Natural killer cell treated with Interleukin-12 subunit alpha and Interleukin-12 subunit beta and Interleukin-15 and Interleukin-18, amount 100 ng/mL, for 72 hours (primary cell): ENCODE measurements around the gene KCNH3. TPM values are rescaled to one million over a fixed set of nuclear protein-coding genes. Genes with fewer than 3 reads are reported as not detected.

Source experiments
- ATAC-seq, 2 donors: fragments of 150-1000 bp; cut with Tn5 transposase in 1 of 2; sonication (Bioruptor Pico), chemical (Tn5 transposase) in 1 of 2; 2 replicates each; pipeline ENCODE4 v1.10.0; 2021
- DNase-seq: peaks from one replicate; pipeline ENCODE4 v3.0.0; 2022; ENCODE audit warnings: low spot score
- H3K27ac Mint-ChIP-seq, 2 donors: 1 replicate in 1 of 2; 2 replicates in 1 of 2; pipeline ENCODE4 v1.8.0; 2022; ENCODE audit warnings: mixed read lengths in 2 of 2, mild to moderate bottlenecking in 1 of 2, moderate library complexity in 1 of 2
- H3K27me3 Mint-ChIP-seq, 2 donors: 1 replicate in 1 of 2; 2 replicates in 1 of 2; pipeline ENCODE4 v1.8.0; 2022; ENCODE audit warnings: mixed read lengths in 2 of 2
- H3K36me3 Mint-ChIP-seq: one replicate; pipeline ENCODE4 v1.8.0; 2022; ENCODE audit warnings: mixed read lengths
- H3K4me1 Mint-ChIP-seq, 2 donors: 1 replicate in 1 of 2; 2 replicates in 1 of 2; pipeline ENCODE4 v1.8.0; 2022; ENCODE audit warnings: low read depth in 2 of 2, mixed read lengths in 2 of 2, mild to moderate bottlenecking in 1 of 2
- H3K4me3 Mint-ChIP-seq: one replicate; pipeline ENCODE4 v1.8.0; 2022; ENCODE audit warnings: mixed read lengths
- H3K9me3 Mint-ChIP-seq: 2 replicates; pipeline ENCODE4 v1.8.0; 2022; ENCODE audit warnings: mixed read lengths
- total RNA-seq, 2 donors: library from RNA; stranded (reverse); gene quantifications; one replicate each; pipeline ENCODE4 v1.2.3, GENCODE V29; 2022

KCNH3 gene
- total RNA-seq, 2 donors from 2014 or later = 0.50 to 0.70 TPM

- no peak for DNase-seq
- H3K4me1 Mint-ChIP-seq = peaks cover 0 to 10% of the 10 kb centered on the region in 2 donors
- H3K9me3 Mint-ChIP-seq = no peaks in the 10 kb centered on the region
- H3K36me3 Mint-ChIP-seq = no peaks in the 10 kb centered on the region
- no peak overlapping the region for H3K4me3 Mint-ChIP-seq
- no peak overlapping the region for H3K27ac Mint-ChIP-seq
- no peak for ATAC-seq
- H3K27me3 Mint-ChIP-seq = peaks cover 14 to 23% of the 10 kb centered on the region in 2 donors
Observed at GRCh38 chr12:49546481-49546880, 7.7 kb downstream of the KCNH3 start.

- Mint-ChIP-seq H3K4me1 (peaks cover 0 to 10% of the 10 kb centered on the region in 2 donors), H3K9me3 (no peaks in the 10 kb centered on the region), H3K36me3 (no peaks in the 10 kb centered on the region), H3K27me3 (peaks cover 14 to 22% of the 10 kb centered on the region in 2 donors), H3K4me3 (no peak overlapping the region), H3K27ac (no peak overlapping the region)
- no peak for DNase-seq
- ATAC-seq = no peak
Observed at GRCh38 chr12:49547090-49547690, 8.4 kb downstream of the KCNH3 start.

DNA sequence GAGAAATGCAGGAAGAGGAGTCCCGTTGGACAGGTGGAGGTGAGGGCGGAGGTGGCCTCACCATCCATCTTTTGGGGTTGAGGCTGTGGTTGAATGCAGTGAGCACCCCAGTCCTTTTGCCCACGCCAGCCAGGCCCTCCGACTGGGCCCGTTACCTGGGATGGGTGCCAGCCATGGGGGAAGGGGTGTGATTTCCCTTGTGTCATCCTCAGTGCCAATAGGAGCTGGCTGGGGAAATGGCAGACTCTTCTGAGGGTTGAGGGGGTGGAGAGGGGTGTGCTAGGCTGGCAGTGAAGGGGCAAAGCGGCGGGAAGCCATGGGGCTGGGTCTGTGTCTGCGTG lies 9.6 kb downstream of the KCNH3 start:
- DNase-seq (no peak), ATAC-seq (no peak)
- H3K27me3 Mint-ChIP-seq = peaks cover 14 to 19% of the 10 kb centered on the region in 2 donors
- H3K27ac Mint-ChIP-seq = no peak overlapping the region
- no peaks in the 10 kb centered on the region for H3K36me3 Mint-ChIP-seq
- peaks cover 0 to 10% of the 10 kb centered on the region in 2 donors for H3K4me1 Mint-ChIP-seq
- peak overlapping the region; percentile 39 for H3K4me3 Mint-ChIP-seq
- H3K9me3 Mint-ChIP-seq = no peaks in the 10 kb centered on the region

- no peak for DNase-seq
- peak; percentile 55 to 61 for ATAC-seq
- H3K9me3 Mint-ChIP-seq = no peaks in the 10 kb centered on the region
- H3K4me3 Mint-ChIP-seq = peak overlapping the region; percentile 59
- no peaks in the 10 kb centered on the region for H3K36me3 Mint-ChIP-seq
- H3K27me3 Mint-ChIP-seq = peaks cover 14 to 18% of the 10 kb centered on the region in 2 donors
- no peak overlapping the region for H3K27ac Mint-ChIP-seq
- H3K4me1 Mint-ChIP-seq = peaks cover 0 to 10% of the 10 kb centered on the region in 2 donors
Observed at GRCh38 chr12:49548822-49549648, 10.2 kb downstream of the KCNH3 start.

- H3K27ac Mint-ChIP-seq = no peak overlapping the region
- peaks cover 0 to 10% of the 10 kb centered on the region in 2 donors for H3K4me1 Mint-ChIP-seq
- H3K27me3 Mint-ChIP-seq = peaks cover 8 to 13% of the 10 kb centered on the region in 2 donors
- no peak for DNase-seq
- H3K36me3 Mint-ChIP-seq = no peaks in the 10 kb centered on the region
- no peak for ATAC-seq
- no peaks in the 10 kb centered on the region for H3K9me3 Mint-ChIP-seq
- H3K4me3 Mint-ChIP-seq = no peak overlapping the region
Observed at GRCh38 chr12:49549735-49550692, 11.2 kb downstream of the KCNH3 start.

GRCh38 chr12:49550693-49551252 lies 11.9 kb downstream of the KCNH3 start:
- peaks cover 7 to 11% of the 10 kb centered on the region in 2 donors for H3K27me3 Mint-ChIP-seq
- H3K9me3 Mint-ChIP-seq = no peaks in the 10 kb centered on the region
- no peaks in the 10 kb centered on the region for H3K36me3 Mint-ChIP-seq
- DNase-seq (no peak), ATAC-seq (no peak)
- no peak overlapping the region for H3K4me3 Mint-ChIP-seq
- peaks cover 0 to 10% of the 10 kb centered on the region in 2 donors for H3K4me1 Mint-ChIP-seq
- no peak overlapping the region for H3K27ac Mint-ChIP-seq

DNA sequence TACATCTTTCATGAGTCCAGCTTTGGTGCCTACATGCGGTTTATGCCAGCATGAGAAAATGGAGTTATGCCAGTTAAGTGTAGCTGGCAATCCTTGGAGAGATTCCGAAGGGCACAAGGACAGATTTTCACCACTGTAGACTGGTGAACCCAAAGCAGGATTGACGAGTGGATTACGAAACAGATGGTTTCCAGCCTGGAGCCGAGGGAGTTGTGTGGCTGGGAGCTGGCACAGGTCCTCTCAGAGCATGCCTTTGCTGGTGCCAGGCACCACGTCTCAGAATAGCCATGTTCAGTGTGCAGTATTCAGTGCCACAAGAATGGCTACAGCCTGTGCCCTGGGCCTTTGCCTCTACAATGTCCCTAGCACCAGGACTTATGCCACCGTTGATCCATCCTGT lies 13.2 kb downstream of the KCNH3 start:
- Mint-ChIP-seq H3K4me1 (peaks cover 0 to 10% of the 10 kb centered on the region in 2 donors), H3K4me3 (no peak overlapping the region), H3K27ac (no peak overlapping the region), H3K9me3 (no peaks in the 10 kb centered on the region), H3K27me3 (peaks cover 7 to 8% of the 10 kb centered on the region in 2 donors), H3K36me3 (no peaks in the 10 kb centered on the region)
- ATAC-seq (no peak), DNase-seq (no peak)

- no peak overlapping the region for H3K4me3 Mint-ChIP-seq
- no peaks in the 10 kb centered on the region for H3K9me3 Mint-ChIP-seq
- no peaks in the 10 kb centered on the region for H3K36me3 Mint-ChIP-seq
- DNase-seq (no peak), ATAC-seq (no peak)
- peaks cover 0 to 10% of the 10 kb centered on the region in 2 donors for H3K4me1 Mint-ChIP-seq
- no peak overlapping the region for H3K27ac Mint-ChIP-seq
- H3K27me3 Mint-ChIP-seq = peaks cover 5 to 7% of the 10 kb centered on the region in 2 donors
Observed at GRCh38 chr12:49552425-49552824, 13.6 kb downstream of the KCNH3 start.

DNA sequence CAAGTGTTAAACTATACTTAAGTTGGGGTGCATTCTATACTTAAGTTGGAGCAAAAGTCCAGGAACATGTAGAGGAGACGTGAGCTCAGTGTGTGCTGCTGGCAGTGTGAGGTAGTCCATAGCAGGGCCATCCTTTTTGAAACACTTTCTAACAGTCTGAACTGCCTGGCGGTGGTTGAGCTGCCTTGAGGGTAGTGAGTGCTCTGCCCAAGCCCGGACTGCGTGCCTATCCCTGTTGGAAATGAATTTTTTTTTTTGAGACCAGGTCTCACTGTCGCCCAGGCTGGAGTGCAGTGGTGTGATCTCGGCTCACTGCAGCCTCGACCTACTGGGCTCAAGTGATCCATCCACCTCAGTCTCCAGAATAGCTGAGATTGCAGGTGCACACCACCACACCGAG lies 14.1 kb downstream of the KCNH3 start:
- peaks cover 0 to 10% of the 10 kb centered on the region in 2 donors for H3K4me1 Mint-ChIP-seq
- H3K36me3 Mint-ChIP-seq = no peaks in the 10 kb centered on the region
- ATAC-seq (no peak), DNase-seq (no peak)
- H3K9me3 Mint-ChIP-seq = no peaks in the 10 kb centered on the region
- no peak overlapping the region for H3K4me3 Mint-ChIP-seq
- no peak overlapping the region for H3K27ac Mint-ChIP-seq
- peaks cover 3 to 5% of the 10 kb centered on the region in 2 donors for H3K27me3 Mint-ChIP-seq

DNA sequence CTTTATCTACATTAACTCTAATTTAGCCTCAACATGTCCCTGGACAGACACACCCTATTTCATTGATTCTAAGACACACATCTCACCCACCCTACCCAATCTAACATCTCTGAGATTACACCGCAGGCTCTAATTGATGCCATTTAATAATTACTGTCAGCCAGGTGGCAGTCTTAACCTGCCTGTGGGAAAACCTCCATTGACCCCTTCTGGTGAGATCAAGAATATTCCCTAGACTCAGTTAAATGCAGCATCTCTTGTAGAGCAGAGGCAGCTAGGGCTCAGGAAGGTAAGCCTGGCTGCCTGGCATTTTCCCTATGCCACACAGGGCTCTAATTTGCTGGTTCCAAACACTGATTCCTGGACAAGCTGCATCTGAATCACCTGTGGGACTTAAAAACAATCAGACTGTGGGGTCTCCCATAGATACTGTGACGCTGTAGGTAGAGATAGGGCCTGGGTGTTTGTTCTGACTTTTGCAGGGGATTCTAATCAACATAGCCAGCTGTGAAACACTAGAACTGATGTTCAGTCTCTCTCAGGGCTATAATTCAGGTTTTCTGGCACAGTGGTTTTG lies 14.8 kb downstream of the KCNH3 start:
- Mint-ChIP-seq H3K27me3 (no peaks in the 10 kb centered on the region), H3K36me3 (no peaks in the 10 kb centered on the region), H3K4me3 (no peak overlapping the region), H3K27ac (no peak overlapping the region), H3K4me1 (peaks cover 0 to 4% of the 10 kb centered on the region in 2 donors), H3K9me3 (no peaks in the 10 kb centered on the region)
- ATAC-seq (no peak), DNase-seq (peak; percentile 28)

- H3K36me3 Mint-ChIP-seq = no peaks in the 10 kb centered on the region
Observed at GRCh38 chr12:49554266-49554665, 15.4 kb downstream of the KCNH3 start.

DNA sequence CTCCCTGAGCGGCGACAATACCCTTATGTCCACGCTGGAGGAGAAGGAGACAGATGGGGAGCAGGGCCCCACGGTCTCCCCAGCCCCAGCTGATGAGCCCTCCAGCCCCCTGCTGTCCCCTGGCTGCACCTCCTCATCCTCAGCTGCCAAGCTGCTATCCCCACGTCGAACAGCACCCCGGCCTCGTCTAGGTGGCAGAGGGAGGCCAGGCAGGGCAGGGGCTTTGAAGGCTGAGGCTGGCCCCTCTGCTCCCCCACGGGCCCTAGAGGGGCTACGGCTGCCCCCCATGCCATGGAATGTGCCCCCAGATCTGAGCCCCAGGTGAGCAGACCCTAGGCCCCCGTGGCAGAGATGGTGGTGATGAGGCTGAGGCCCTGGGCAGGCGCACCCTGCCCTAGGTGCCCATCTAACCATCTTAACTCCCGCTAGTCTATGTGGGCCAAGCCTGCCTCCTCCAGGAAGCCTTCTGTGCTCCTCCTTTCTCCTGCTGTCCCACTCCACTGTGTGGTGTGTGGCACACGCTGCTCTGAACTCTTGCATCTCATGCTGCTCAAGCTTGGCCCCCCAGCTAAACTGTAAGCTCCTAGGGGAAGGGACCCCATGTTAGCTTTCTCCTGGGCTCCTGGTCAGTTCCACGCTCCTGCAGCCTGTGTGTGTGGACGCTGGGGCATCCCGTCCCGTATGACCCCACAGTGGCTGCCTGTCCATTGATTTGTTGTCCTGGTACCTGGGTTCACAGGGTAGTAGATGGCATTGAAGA lies 17.0 kb downstream of the KCNH3 start:
- H3K27me3 Mint-ChIP-seq = no peaks in the 10 kb centered on the region
- H3K4me3 Mint-ChIP-seq = no peak overlapping the region
- H3K27ac Mint-ChIP-seq = peak overlapping the region in 1 of 2 donors; percentile 63
- peaks cover 4 to 6% of the 10 kb centered on the region in 2 donors for H3K4me1 Mint-ChIP-seq
- ATAC-seq (no peak), DNase-seq (no peak)
- H3K9me3 Mint-ChIP-seq = no peaks in the 10 kb centered on the region
- no peaks in the 10 kb centered on the region for H3K36me3 Mint-ChIP-seq

More at GRCh38 chr12:49554266-49554665, 15.4 kb downstream of the KCNH3 start:
- DNase-seq (no peak), ATAC-seq (no peak)
- Mint-ChIP-seq H3K9me3 (no peaks in the 10 kb centered on the region), H3K4me3 (no peak overlapping the region), H3K4me1 (peaks cover 0 to 2% of the 10 kb centered on the region in 2 donors), H3K27ac (no peak overlapping the region), H3K27me3 (no peaks in the 10 kb centered on the region)
